ENCODE measurements around the gene KIF19. TPM values are rescaled to one million over a fixed set of nuclear protein-coding genes. Genes with fewer than 3 reads are reported as not detected.

The KIF19 gene
- total RNA-seq, 4 donors from 2014 or later: 77.4 to 211 (median 117) TPM

DNA sequence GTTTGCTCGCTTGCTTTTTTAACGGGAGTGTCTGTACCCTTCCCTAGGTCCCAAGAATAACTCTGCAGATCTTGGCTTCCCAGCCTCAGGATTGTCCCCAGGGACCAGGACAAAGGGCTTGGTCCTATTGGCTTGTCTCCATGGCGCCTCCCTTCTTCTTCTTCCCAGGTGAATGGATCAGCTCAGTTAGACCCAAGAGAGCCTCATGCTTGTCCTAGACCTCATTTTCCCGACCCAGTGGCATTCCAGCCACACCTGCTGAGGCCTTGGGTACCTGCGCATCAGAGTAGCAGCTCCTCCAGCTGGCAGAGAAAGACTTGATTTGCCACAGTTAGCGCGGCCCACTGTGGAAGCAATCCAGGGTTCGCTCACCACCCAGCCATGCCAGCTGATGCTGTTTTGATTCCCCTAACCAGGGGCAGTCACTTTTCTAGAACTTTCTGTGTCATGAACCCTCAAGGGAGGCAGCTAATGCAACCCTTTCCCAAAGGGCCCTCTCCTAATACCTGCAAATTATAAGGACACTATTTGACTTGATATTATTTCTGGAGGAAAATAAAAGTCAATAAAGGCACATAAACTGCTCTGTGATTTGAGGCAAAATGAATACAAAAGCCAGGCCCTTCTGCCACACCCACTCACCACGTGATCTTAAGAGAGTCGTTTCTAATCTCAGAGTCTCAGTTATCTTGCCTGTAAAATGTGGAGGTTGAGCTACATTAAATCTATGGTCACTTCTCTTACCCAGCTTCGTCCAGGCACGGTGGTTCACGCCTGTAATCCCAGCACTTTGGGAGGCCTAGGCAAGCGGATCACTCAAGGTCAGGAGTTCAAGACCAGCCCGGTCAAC is 55.2 kb downstream of the KIF19 start:
- 83 to 84% methylated on average over 14 to 15 of the region's 15 CpGs for WGBS, 2 donors
- Histone ChIP-seq H3K4me3 (no peak overlapping the region), H3K4me1 (peaks cover 0 to 14% (median 13%) of the 10 kb centered on the region in 4 donors), H3K36me3 (no peaks in the 10 kb centered on the region), H3K27ac (peak overlapping the region in 1 of 4 donors; percentile 2), H3K9me3 (no peaks in the 10 kb centered on the region), H3K27me3 (no peaks in the 10 kb centered on the region)
- DNase-seq (ENCODE audit: low spot score in 2 of 2): no peak
- no peak for TF ChIP-seq POLR2A (IDR thresholded peaks at IDR 0.05)
- TF ChIP-seq, protein P1, sequence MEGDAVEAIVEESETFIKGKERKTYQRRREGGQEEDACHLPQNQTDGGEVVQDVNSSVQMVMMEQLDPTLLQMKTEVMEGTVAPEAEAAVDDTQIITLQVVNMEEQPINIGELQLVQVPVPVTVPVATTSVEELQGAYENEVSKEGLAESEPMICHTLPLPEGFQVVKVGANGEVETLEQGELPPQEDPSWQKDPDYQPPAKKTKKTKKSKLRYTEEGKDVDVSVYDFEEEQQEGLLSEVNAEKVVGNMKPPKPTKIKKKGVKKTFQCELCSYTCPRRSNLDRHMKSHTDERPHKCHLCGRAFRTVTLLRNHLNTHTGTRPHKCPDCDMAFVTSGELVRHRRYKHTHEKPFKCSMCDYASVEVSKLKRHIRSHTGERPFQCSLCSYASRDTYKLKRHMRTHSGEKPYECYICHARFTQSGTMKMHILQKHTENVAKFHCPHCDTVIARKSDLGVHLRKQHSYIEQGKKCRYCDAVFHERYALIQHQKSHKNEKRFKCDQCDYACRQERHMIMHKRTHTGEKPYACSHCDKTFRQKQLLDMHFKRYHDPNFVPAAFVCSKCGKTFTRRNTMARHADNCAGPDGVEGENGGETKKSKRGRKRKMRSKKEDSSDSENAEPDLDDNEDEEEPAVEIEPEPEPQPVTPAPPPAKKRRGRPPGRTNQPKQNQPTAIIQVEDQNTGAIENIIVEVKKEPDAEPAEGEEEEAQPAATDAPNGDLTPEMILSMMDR (IDR thresholded peaks at IDR 0.05): no peak
- TF ChIP-seq EP300 (IDR thresholded peaks at IDR 0.05): no peak

DNA sequence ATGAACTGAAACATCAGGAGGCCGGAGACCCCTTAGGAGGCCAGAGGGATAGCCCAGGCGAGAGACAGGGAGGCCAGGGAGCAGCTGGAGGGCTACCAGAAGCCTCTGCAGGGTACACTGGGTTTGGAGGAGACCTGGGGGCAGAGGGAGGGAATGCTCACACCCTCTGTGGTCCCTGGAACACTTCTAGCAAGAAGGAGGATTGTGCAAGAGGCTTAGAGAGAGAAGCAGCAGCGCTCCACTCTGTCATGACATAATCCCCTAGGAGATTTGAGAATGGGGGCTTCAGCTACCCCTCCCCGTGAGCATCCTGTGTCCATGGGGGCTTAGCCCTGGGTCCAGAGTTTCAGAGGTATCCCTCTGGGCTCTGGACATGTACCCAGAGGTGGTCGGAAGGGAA is 57.1 kb downstream of the KIF19 start:
- Histone ChIP-seq H3K27me3 (no peaks in the 10 kb centered on the region), H3K27ac (no peak overlapping the region), H3K4me3 (no peak overlapping the region), H3K36me3 (no peaks in the 10 kb centered on the region), H3K4me1 (peaks cover 0 to 14% (median 13%) of the 10 kb centered on the region in 4 donors), H3K9me3 (no peaks in the 10 kb centered on the region)
- TF ChIP-seq EP300 (IDR thresholded peaks at IDR 0.05) (no peak), POLR2A (IDR thresholded peaks at IDR 0.05) (no peak)
- TF ChIP-seq, protein P1 (IDR thresholded peaks at IDR 0.05): no peak
- WGBS, 2 donors: 88 to 94% methylated on average over 5 of the region's 5 CpGs
- DNase-seq (ENCODE audit: low spot score in 2 of 2): no peak

DNA sequence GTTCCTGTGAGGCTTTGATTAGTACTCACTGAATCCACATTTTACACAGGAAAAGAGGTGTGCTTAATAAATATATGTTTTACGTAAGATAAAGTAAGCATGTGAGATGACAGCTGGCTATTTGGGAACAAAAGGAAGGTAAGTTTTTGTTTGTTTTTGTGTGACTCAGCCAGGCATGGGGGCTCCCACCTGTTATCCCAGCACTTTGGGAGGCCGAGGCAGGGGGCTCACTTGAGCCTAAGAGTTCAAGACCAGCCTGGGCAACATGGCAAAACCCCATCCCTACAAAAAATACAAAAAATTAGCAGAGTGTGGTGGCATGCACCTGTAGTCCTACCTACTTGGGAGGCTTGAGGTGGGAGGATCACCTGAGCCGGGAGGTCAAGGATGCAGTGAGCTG is 59.2 kb downstream of the KIF19 start:
- no peaks in the 10 kb centered on the region for H3K9me3 ChIP-seq
- DNase-seq (ENCODE audit: low spot score in 2 of 2): no peak
- TF ChIP-seq EP300 (IDR thresholded peaks at IDR 0.05): no peak
- TF ChIP-seq POLR2A (IDR thresholded peaks at IDR 0.05): no peak
- TF ChIP-seq, protein P1 (IDR thresholded peaks at IDR 0.05): no peak
- 86 to 93% methylated on average over 3 of the region's 3 CpGs for WGBS, 2 donors
- no peaks in the 10 kb centered on the region for H3K36me3 ChIP-seq
- no peaks in the 10 kb centered on the region for H3K27me3 ChIP-seq
- no peak overlapping the region for H3K27ac ChIP-seq
- H3K4me1 ChIP-seq: peaks cover 0 to 3% (median under 1%) of the 10 kb centered on the region in 4 donors
- no peak overlapping the region for H3K4me3 ChIP-seq

DNA sequence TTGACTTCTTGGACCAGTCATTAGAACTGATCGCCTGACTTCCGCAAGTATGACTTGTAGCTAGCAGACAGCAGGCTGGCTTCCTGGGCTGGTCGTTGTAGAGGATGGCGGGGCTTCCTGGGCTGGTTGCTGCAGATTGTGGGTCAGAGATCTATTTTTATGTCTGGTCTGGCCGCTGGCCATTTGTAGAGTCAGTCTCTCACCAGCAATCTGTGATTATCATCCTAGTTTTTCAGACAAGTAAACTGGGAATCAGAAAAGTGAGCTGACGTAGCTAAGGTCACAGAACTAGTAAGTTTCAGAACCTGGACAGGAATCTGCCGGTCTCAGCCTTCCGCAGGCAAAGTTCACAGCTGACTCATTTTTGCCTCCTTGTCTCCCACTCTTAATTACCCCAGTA is 60.4 kb downstream of the KIF19 start:
- TF ChIP-seq, protein P1 (IDR thresholded peaks at IDR 0.05): no peak
- no peak for TF ChIP-seq POLR2A (IDR thresholded peaks at IDR 0.05)
- no peak for TF ChIP-seq EP300 (IDR thresholded peaks at IDR 0.05)
- Histone ChIP-seq H3K27me3 (no peaks in the 10 kb centered on the region), H3K4me1 (no peaks in the 10 kb centered on the region), H3K36me3 (no peaks in the 10 kb centered on the region), H3K4me3 (no peak overlapping the region), H3K9me3 (no peaks in the 10 kb centered on the region), H3K27ac (peak overlapping the region in 2 of 4 donors; percentile 23 to 47)
- DNase-seq (ENCODE audit: low spot score in 2 of 2): peak in 1 of 2 donors; percentile 13
- WGBS, 2 donors: 35 to 43% methylated on average over 8 of the region's 8 CpGs
